Measurements from ENCODE around the gene TTC7B.

TTC7B gene

GRCh38 chr14:90614696-90615516, 201.3 kb downstream of the TTC7B start:
- no CpG with 5 or more reads among the region's 10 CpGs for WGBS (ENCODE audit: extremely low coverage, insufficient coverage, low lambda C conversion rate)
- peaks cover 4% of the 10 kb centered on the region for H3K4me1 ChIP-seq (ENCODE audit: control insufficient read depth, low read depth, low read length)

GRCh38 chr14:90613997-90614396, 202.2 kb downstream of the TTC7B start:
- no peak overlapping the region for H2AK5ac ChIP-seq (ENCODE audit: low read length)
- DNase-seq: no peak
- H3K79me2 ChIP-seq (ENCODE audit: control insufficient read depth, insufficient read depth, low read length): no peaks in the 10 kb centered on the region
- no peak overlapping the region for H4K5ac ChIP-seq (ENCODE audit: low read length)
- H3K4me3 ChIP-seq (ENCODE audit: low read length): no peak overlapping the region
- H3K4me2 ChIP-seq (ENCODE audit: low read length): no peak overlapping the region
- no peak overlapping the region for H3K27ac ChIP-seq (ENCODE audit: low read depth, low read length)
- no peak overlapping the region for H3K9ac ChIP-seq (ENCODE audit: low read length)
- H2BK120ac ChIP-seq (ENCODE audit: low read depth, low read length): no peak overlapping the region
- H3K79me1 ChIP-seq (ENCODE audit: low read length): no peaks in the 10 kb centered on the region
- no peaks in the 10 kb centered on the region for H3K27me3 ChIP-seq (ENCODE audit: insufficient read depth, low read length, poor library complexity)
- no peak overlapping the region for H3K4ac ChIP-seq (ENCODE audit: low read depth, low read length)
- no peak overlapping the region for H2BK15ac ChIP-seq (replicated peaks; ENCODE audit: low read depth)
- no peak overlapping the region for H3K23ac ChIP-seq (ENCODE audit: low read length)
- H3K36me3 ChIP-seq (ENCODE audit: control insufficient read depth, insufficient read depth, low read length): no peaks in the 10 kb centered on the region
- no peak overlapping the region for H3K18ac ChIP-seq (ENCODE audit: low read length)
- WGBS (ENCODE audit: extremely low coverage, insufficient coverage, low lambda C conversion rate): no CpG with 5 or more reads among the region's 4 CpGs
- no peak overlapping the region for H3K56ac ChIP-seq (ENCODE audit: low read length)
- no peak overlapping the region for H2BK5ac ChIP-seq (ENCODE audit: low read length)
- H4K8ac ChIP-seq (ENCODE audit: low read depth, low read length): no peak overlapping the region
- H3K4me1 ChIP-seq (ENCODE audit: control insufficient read depth, low read depth, low read length): peaks cover 4% of the 10 kb centered on the region

More at GRCh38 chr14:90614696-90615516, 201.3 kb downstream of the TTC7B start:
- no peaks in the 10 kb centered on the region for H3K79me1 ChIP-seq (ENCODE audit: low read length)
- no peak overlapping the region for H3K56ac ChIP-seq (ENCODE audit: low read length)
- H3K18ac ChIP-seq (ENCODE audit: low read length): no peak overlapping the region
- H3K4ac ChIP-seq (ENCODE audit: low read depth, low read length): no peak overlapping the region
- H4K5ac ChIP-seq (ENCODE audit: low read length): no peak overlapping the region
- no peak overlapping the region for H3K9ac ChIP-seq (ENCODE audit: low read length)
- no peak overlapping the region for H4K8ac ChIP-seq (ENCODE audit: low read depth, low read length)
- H2BK5ac ChIP-seq (ENCODE audit: low read length): no peak overlapping the region
- no peak overlapping the region for H3K4me2 ChIP-seq (ENCODE audit: low read length)
- no peak overlapping the region for H2AK5ac ChIP-seq (ENCODE audit: low read length)
- H3K23ac ChIP-seq (ENCODE audit: low read length): no peak overlapping the region
- no peak overlapping the region for H3K27ac ChIP-seq (ENCODE audit: low read depth, low read length)
- H3K4me3 ChIP-seq (ENCODE audit: low read length): no peak overlapping the region
- H3K27me3 ChIP-seq (ENCODE audit: insufficient read depth, low read length, poor library complexity): no peaks in the 10 kb centered on the region
- no peak overlapping the region for H2BK120ac ChIP-seq (ENCODE audit: low read depth, low read length)
- no peaks in the 10 kb centered on the region for H3K79me2 ChIP-seq (ENCODE audit: control insufficient read depth, insufficient read depth, low read length)
- H2BK15ac ChIP-seq (replicated peaks; ENCODE audit: low read depth): no peak overlapping the region
- DNase-seq: no peak
- H3K36me3 ChIP-seq (ENCODE audit: control insufficient read depth, insufficient read depth, low read length): no peaks in the 10 kb centered on the region

GRCh38 chr14:90613453-90613852, 202.8 kb downstream of the TTC7B start:
- Histone ChIP-seq H3K27ac (ENCODE audit: low read depth, low read length) (no peak overlapping the region), H3K79me1 (ENCODE audit: low read length) (no peaks in the 10 kb centered on the region), H3K18ac (ENCODE audit: low read length) (no peak overlapping the region), H3K9ac (ENCODE audit: low read length) (no peak overlapping the region), H4K5ac (ENCODE audit: low read length) (no peak overlapping the region), H4K8ac (ENCODE audit: low read depth, low read length) (no peak overlapping the region), H2BK120ac (ENCODE audit: low read depth, low read length) (no peak overlapping the region), H3K27me3 (ENCODE audit: insufficient read depth, low read length, poor library complexity) (no peaks in the 10 kb centered on the region), H3K23ac (ENCODE audit: low read length) (no peak overlapping the region), H2BK5ac (ENCODE audit: low read length) (no peak overlapping the region), H2AK5ac (ENCODE audit: low read length) (no peak overlapping the region), H3K4ac (ENCODE audit: low read depth, low read length) (no peak overlapping the region), H3K56ac (ENCODE audit: low read length) (no peak overlapping the region), H3K4me2 (ENCODE audit: low read length) (no peak overlapping the region), H3K4me3 (ENCODE audit: low read length) (no peak overlapping the region), H3K36me3 (ENCODE audit: control insufficient read depth, insufficient read depth, low read length) (no peaks in the 10 kb centered on the region), H2BK15ac (replicated peaks; ENCODE audit: low read depth) (no peak overlapping the region), H3K4me1 (ENCODE audit: control insufficient read depth, low read depth, low read length) (peaks cover 4% of the 10 kb centered on the region), H3K79me2 (ENCODE audit: control insufficient read depth, insufficient read depth, low read length) (no peaks in the 10 kb centered on the region)
- no peak for DNase-seq
- no CpG with 5 or more reads among the region's 3 CpGs for WGBS (ENCODE audit: extremely low coverage, insufficient coverage, low lambda C conversion rate)

GRCh38 chr14:90612801-90613200, 203.4 kb downstream of the TTC7B start:
- H3K27ac ChIP-seq (ENCODE audit: low read depth, low read length): no peak overlapping the region
- WGBS (ENCODE audit: extremely low coverage, insufficient coverage, low lambda C conversion rate): no CpG with 5 or more reads among the region's 3 CpGs

GRCh38 chr14:90611936-90612335, 204.3 kb downstream of the TTC7B start:
- Histone ChIP-seq H2BK120ac (ENCODE audit: low read depth, low read length) (no peak overlapping the region), H3K27ac (ENCODE audit: low read depth, low read length) (no peak overlapping the region), H3K36me3 (ENCODE audit: control insufficient read depth, insufficient read depth, low read length) (no peaks in the 10 kb centered on the region), H3K56ac (ENCODE audit: low read length) (no peak overlapping the region), H4K8ac (ENCODE audit: low read depth, low read length) (no peak overlapping the region), H3K9ac (ENCODE audit: low read length) (no peak overlapping the region), H2BK5ac (ENCODE audit: low read length) (no peak overlapping the region), H3K23ac (ENCODE audit: low read length) (no peak overlapping the region), H3K4ac (ENCODE audit: low read depth, low read length) (no peak overlapping the region), H3K79me1 (ENCODE audit: low read length) (no peaks in the 10 kb centered on the region), H3K27me3 (ENCODE audit: insufficient read depth, low read length, poor library complexity) (no peaks in the 10 kb centered on the region), H3K18ac (ENCODE audit: low read length) (no peak overlapping the region), H3K4me2 (ENCODE audit: low read length) (no peak overlapping the region), H3K4me1 (ENCODE audit: control insufficient read depth, low read depth, low read length) (peaks cover 4% of the 10 kb centered on the region), H2BK15ac (replicated peaks; ENCODE audit: low read depth) (no peak overlapping the region), H4K5ac (ENCODE audit: low read length) (no peak overlapping the region), H3K79me2 (ENCODE audit: control insufficient read depth, insufficient read depth, low read length) (no peaks in the 10 kb centered on the region), H2AK5ac (ENCODE audit: low read length) (no peak overlapping the region), H3K4me3 (ENCODE audit: low read length) (no peak overlapping the region)
- no CpG with 5 or more reads among the region's 3 CpGs for WGBS (ENCODE audit: extremely low coverage, insufficient coverage, low lambda C conversion rate)
- no peak for DNase-seq

More at GRCh38 chr14:90612801-90613200, 203.4 kb downstream of the TTC7B start:
- Histone ChIP-seq H3K4me2 (ENCODE audit: low read length) (no peak overlapping the region), H4K5ac (ENCODE audit: low read length) (no peak overlapping the region), H3K27me3 (ENCODE audit: insufficient read depth, low read length, poor library complexity) (no peaks in the 10 kb centered on the region), H3K4me1 (ENCODE audit: control insufficient read depth, low read depth, low read length) (peaks cover 4% of the 10 kb centered on the region), H3K18ac (ENCODE audit: low read length) (no peak overlapping the region), H3K79me2 (ENCODE audit: control insufficient read depth, insufficient read depth, low read length) (no peaks in the 10 kb centered on the region), H2BK120ac (ENCODE audit: low read depth, low read length) (no peak overlapping the region), H2BK5ac (ENCODE audit: low read length) (no peak overlapping the region), H3K56ac (ENCODE audit: low read length) (no peak overlapping the region), H4K8ac (ENCODE audit: low read depth, low read length) (no peak overlapping the region), H2BK15ac (replicated peaks; ENCODE audit: low read depth) (no peak overlapping the region), H3K9ac (ENCODE audit: low read length) (no peak overlapping the region), H3K4ac (ENCODE audit: low read depth, low read length) (no peak overlapping the region), H3K23ac (ENCODE audit: low read length) (no peak overlapping the region), H3K4me3 (ENCODE audit: low read length) (no peak overlapping the region), H3K79me1 (ENCODE audit: low read length) (no peaks in the 10 kb centered on the region), H2AK5ac (ENCODE audit: low read length) (no peak overlapping the region), H3K36me3 (ENCODE audit: control insufficient read depth, insufficient read depth, low read length) (no peaks in the 10 kb centered on the region)
- no peak for DNase-seq

- Histone ChIP-seq H2AK5ac (ENCODE audit: low read length) (no peak overlapping the region), H3K4me1 (ENCODE audit: control insufficient read depth, low read depth, low read length) (peaks cover 2% of the 10 kb centered on the region), H3K36me3 (ENCODE audit: control insufficient read depth, insufficient read depth, low read length) (no peaks in the 10 kb centered on the region), H4K5ac (ENCODE audit: low read length) (no peak overlapping the region), H3K56ac (ENCODE audit: low read length) (no peak overlapping the region), H3K27ac (ENCODE audit: low read depth, low read length) (no peak overlapping the region), H3K9ac (ENCODE audit: low read length) (no peak overlapping the region), H2BK5ac (ENCODE audit: low read length) (no peak overlapping the region), H3K4me3 (ENCODE audit: low read length) (no peak overlapping the region), H3K79me1 (ENCODE audit: low read length) (no peaks in the 10 kb centered on the region), H3K23ac (ENCODE audit: low read length) (no peak overlapping the region), H3K79me2 (ENCODE audit: control insufficient read depth, insufficient read depth, low read length) (no peaks in the 10 kb centered on the region), H2BK15ac (replicated peaks; ENCODE audit: low read depth) (no peak overlapping the region), H3K18ac (ENCODE audit: low read length) (no peak overlapping the region), H3K4me2 (ENCODE audit: low read length) (no peak overlapping the region), H4K8ac (ENCODE audit: low read depth, low read length) (no peak overlapping the region), H2BK120ac (ENCODE audit: low read depth, low read length) (no peak overlapping the region), H3K27me3 (ENCODE audit: insufficient read depth, low read length, poor library complexity) (no peaks in the 10 kb centered on the region), H3K4ac (ENCODE audit: low read depth, low read length) (no peak overlapping the region)
- no peak for DNase-seq
- no CpG with 5 or more reads among the region's 7 CpGs for WGBS (ENCODE audit: extremely low coverage, insufficient coverage, low lambda C conversion rate)
Measured at GRCh38 chr14:90611501-90611900, 204.7 kb downstream of the TTC7B start.
